PC-3 (cell line): ENCODE measurements around the gene ARHGEF28. TPM values are rescaled to one million over a fixed set of nuclear protein-coding genes. Genes with fewer than 3 reads are reported as not detected.

Experiments
- ATAC-seq: fragments of 200-7000 bp; cut with Tn5 transposase; 2 replicates; pipeline ENCODE4 v1.9.1; 2020; ENCODE audit warnings: mild to moderate bottlenecking, moderate library complexity
- BruUV-seq: library from RNA; stranded (reverse); fragments of 400-500 nt; replicated peaks from 2 replicates; lab custom pipeline; 2021; lab: Mats Ljungman, UMichigan
- CTCF ChIA-PET: fragments of 300-600 bp; sonication (Branson Sonifier 250); formaldehyde crosslinking; loops from one replicate; lab custom pipeline; 2022; ENCODE audit warnings: antibody characterized with exemption; lab: Charles Lee
- POLR2A ChIA-PET: fragments of 300-600 bp; sonication (Branson Sonifier 250); formaldehyde crosslinking; loops from one replicate; lab custom pipeline; 2022; ENCODE audit warnings: antibody characterized with exemption; ENCODE audit not compliant: unreplicated experiment; lab: Charles Lee
- DNase-seq: peaks from one replicate; pipeline ENCODE4 v3.0.0-alpha.2; 2015
- H2AFZ ChIP-seq: fragments of 300-600 bp; sonication (generic); 2 replicates; pipeline ENCODE4 v1.6.0; 2016; ENCODE audit warnings: antibody characterized with exemption, low read length
- H3F3A ChIP-seq: fragments of 300-600 bp; sonication (generic); one replicate; pipeline ENCODE4 v1.6.0; 2017; ENCODE audit warnings: antibody characterized with exemption, low read length, control low read depth, mild to moderate bottlenecking; ENCODE audit not compliant: unreplicated experiment
- H3K27ac ChIP-seq: fragments of 300-600 bp; sonication (generic); 2 replicates; pipeline ENCODE4 v1.5.1; 2016; ENCODE audit warnings: mild to moderate bottlenecking, low read length
- H3K27me3 ChIP-seq: fragments of 300-600 bp; sonication (generic); 2 replicates; pipeline ENCODE4 v1.6.1; 2016; ENCODE audit warnings: low read length, mixed read lengths
- H3K36me3 ChIP-seq: fragments of 300-600 bp; sonication (generic); 2 replicates; pipeline ENCODE4 v1.6.1; 2016; ENCODE audit warnings: low read depth, mixed run types, low read length, mixed read lengths
- H3K4me1 ChIP-seq: fragments of 300-600 bp; sonication (generic); 2 replicates; pipeline ENCODE4 v1.5.1; 2016; ENCODE audit warnings: low read length; ENCODE audit not compliant: insufficient read depth
- H3K4me2 ChIP-seq: fragments of 300-600 bp; sonication (generic); 2 replicates; pipeline ENCODE4 v1.6.0; 2016; ENCODE audit warnings: low read length
- H3K4me3 ChIP-seq: fragments of 300-600 bp; sonication (generic); 2 replicates; pipeline ENCODE4 v1.5.1; 2016; ENCODE audit warnings: mild to moderate bottlenecking, low read length, mixed read lengths
- H3K79me2 ChIP-seq: fragments of 300-600 bp; sonication (generic); 2 replicates; pipeline ENCODE4 v1.6.1; 2017; ENCODE audit warnings: low read length, mixed read lengths
- H3K9ac ChIP-seq: fragments of 300-600 bp; sonication (generic); 2 replicates; pipeline ENCODE4 v1.6.0; 2016; ENCODE audit warnings: mild to moderate bottlenecking, low read length
- H3K9me2 ChIP-seq: fragments of 300-600 bp; sonication (generic); replicated peaks from 2 replicates; pipeline ENCODE4 v1.6.1; 2016; ENCODE audit warnings: mixed run types, low read length, mixed read lengths
- H3K9me3 ChIP-seq: fragments of 300-600 bp; sonication (generic); 2 replicates; pipeline ENCODE4 v1.6.1; 2016; ENCODE audit warnings: low read length, mixed read lengths
- H4K20me1 ChIP-seq: fragments of 300-600 bp; sonication (generic); 2 replicates; pipeline ENCODE4 v1.6.1; 2016; ENCODE audit warnings: low read length, mixed read lengths
- CTCF ChIP-seq: fragments of 300-600 bp; sonication (generic); conservative IDR thresholded peaks from 2 replicates; pipeline ENCODE4 v1.5.1; 2017; ENCODE audit warnings: antibody characterized with exemption, low read depth, mild to moderate bottlenecking, low read length
- EZH2 ChIP-seq: fragments of 300-600 bp; sonication (generic); IDR thresholded peaks from one replicate; pipeline ENCODE4 v1.6.1; 2017; ENCODE audit warnings: antibody characterized with exemption, mild to moderate bottlenecking, low read length; ENCODE audit not compliant: unreplicated experiment
- EZH2phosphoT487 ChIP-seq: fragments of 300-600 bp; sonication (generic); IDR thresholded peaks from 2 replicates; pipeline ENCODE4 v1.6.1; 2018; ENCODE audit warnings: mild to moderate bottlenecking, antibody characterized with exemption, low read length, borderline replicate concordance
- intact Hi-C: fragments of 100-400 bp; cut with micrococcal nuclease; formaldehyde crosslinking; loops from 2 replicates; pipeline ENCODE4 v1.9.0; 2023
- total RNA-seq: library from RNA; depleted of rRNA; stranded (reverse); fragments of >200 nt; gene quantifications from 2 replicates; pipeline ENCODE4 v1.2.3, GENCODE V29; 2014

Gene ARHGEF28
- total RNA-seq, 1 experiment from 2014 or later, result 24.2 TPM

DNA sequence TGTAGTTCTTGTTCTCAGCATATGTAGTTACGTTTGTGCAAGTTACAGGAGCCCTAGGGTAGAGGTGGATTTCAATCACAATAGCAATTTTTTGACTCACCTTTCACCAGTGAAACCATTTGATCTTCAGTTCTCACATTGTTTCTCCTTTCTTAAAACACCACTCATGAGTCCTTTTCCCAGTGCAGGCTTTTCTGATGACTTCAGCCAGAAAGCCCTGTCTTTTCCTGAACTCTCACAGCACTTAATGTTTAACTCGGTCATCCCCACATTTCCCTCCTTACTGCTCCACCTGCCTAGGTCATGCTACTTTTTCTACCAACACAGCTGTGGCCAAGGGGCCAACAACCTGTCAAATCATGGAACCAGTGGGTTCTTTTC, 37.9 kb downstream of the ARHGEF28 start:
- no peaks in the 10 kb centered on the region for H3F3A ChIP-seq
- no peak overlapping the region for H2AFZ ChIP-seq
- no peaks in the 10 kb centered on the region for H3K9me2 ChIP-seq
- no peak overlapping the region for H3K4me3 ChIP-seq
- intact Hi-C loops, result no loop called here
- no peaks in the 10 kb centered on the region for H4K20me1 ChIP-seq
- H3K4me2 ChIP-seq, result no peak overlapping the region
- H3K27ac ChIP-seq, result no peak overlapping the region
- ChIA-PET CTCF (no interaction called here), POLR2A (no interaction called here)
- no TSS peak for BruUV-seq
- 0 out of 2 replicates have a peak, but pooled peaks cover 29% of the 10 kb centered on the region for H3K79me2 ChIP-seq
- no peak for ATAC-seq
- DNase-seq, result no peak
- no peak for TF ChIP-seq CTCF
- no peak for TF ChIP-seq EZH2phosphoT487
- no peaks in the 10 kb centered on the region for H3K36me3 ChIP-seq
- no peak overlapping the region for H3K9ac ChIP-seq
- no peaks in the 10 kb centered on the region for H3K27me3 ChIP-seq
- no peaks in the 10 kb centered on the region for H3K9me3 ChIP-seq
- no peaks in the 10 kb centered on the region for H3K4me1 ChIP-seq

GRCh38 chr5:73664796-73665195, 38.8 kb downstream of the ARHGEF28 start:
- ChIA-PET CTCF (no interaction called here), POLR2A (no interaction called here)
- H3K9me3 ChIP-seq, result no peaks in the 10 kb centered on the region
- BruUV-seq, result no TSS peak
- H3K4me1 ChIP-seq, result no peaks in the 10 kb centered on the region
- H3K9ac ChIP-seq, result no peak overlapping the region
- TF ChIP-seq CTCF (no peak), EZH2 (no peak), EZH2phosphoT487 (no peak)
- H3K9me2 ChIP-seq, result no peaks in the 10 kb centered on the region
- no peak overlapping the region for H3K27ac ChIP-seq
- ATAC-seq (no peak), DNase-seq (no peak)
- H3K4me3 ChIP-seq, result no peak overlapping the region
- H3K36me3 ChIP-seq, result no peaks in the 10 kb centered on the region
- no peaks in the 10 kb centered on the region for H4K20me1 ChIP-seq
- H3K4me2 ChIP-seq, result no peak overlapping the region
- intact Hi-C loops, result no loop called here
- H2AFZ ChIP-seq, result no peak overlapping the region
- H3F3A ChIP-seq, result no peaks in the 10 kb centered on the region
- H3K79me2 ChIP-seq, result 0 out of 2 replicates have a peak, but pooled peaks cover 27% of the 10 kb centered on the region
- H3K27me3 ChIP-seq, result no peaks in the 10 kb centered on the region

DNA sequence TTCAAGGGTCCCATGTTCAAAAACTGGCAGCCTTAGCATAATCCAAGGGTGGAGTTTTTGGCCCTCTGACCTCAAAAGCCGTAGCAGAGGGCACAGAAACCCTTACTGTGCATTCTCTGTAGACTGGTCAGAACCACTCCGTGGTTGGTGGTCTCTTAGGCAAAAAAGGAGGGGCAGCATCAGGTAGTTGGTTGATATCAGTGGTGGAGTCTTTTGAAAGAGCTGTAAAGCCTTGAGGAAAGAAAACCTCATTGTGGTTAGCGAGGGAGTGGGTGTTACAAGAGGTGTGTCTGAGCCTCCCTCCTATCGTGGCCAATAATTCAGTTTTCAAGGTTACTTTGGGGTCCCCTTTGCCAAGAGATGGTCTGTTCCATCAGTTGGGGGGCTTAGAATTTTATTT, 40.9 kb downstream of the ARHGEF28 start:
- ATAC-seq (no peak), DNase-seq (no peak)
- Histone ChIP-seq H3K27me3 (no peaks in the 10 kb centered on the region), H3K36me3 (no peaks in the 10 kb centered on the region), H3K9me2 (no peaks in the 10 kb centered on the region), H3K4me2 (no peak overlapping the region), H3K9ac (no peak overlapping the region), H3K4me3 (no peak overlapping the region), H4K20me1 (no peaks in the 10 kb centered on the region), H3K9me3 (no peaks in the 10 kb centered on the region), H3K79me2 (peaks cover 25% of the 10 kb centered on the region; the same call in 1 of the 2 replicates), H2AFZ (no peak overlapping the region), H3F3A (no peaks in the 10 kb centered on the region), H3K27ac (no peak overlapping the region), H3K4me1 (peaks cover 6% of the 10 kb centered on the region; the same call in 1 of the 2 replicates)
- ChIA-PET POLR2A (no interaction called here), CTCF (no interaction called here)
- BruUV-seq, result no TSS peak
- TF ChIP-seq EZH2 (no peak), CTCF (no peak), EZH2phosphoT487 (no peak)
- intact Hi-C loops, result no loop called here
